Left lung (tissue), 10 donors: Measurements from ENCODE around the gene VCX2. TPM values are rescaled to one million over a fixed set of nuclear protein-coding genes. Genes with fewer than 3 reads are reported as not detected.
"Not testable (repeated sequence)": the region's sequence is repeated elsewhere in the genome, so short reads cannot be mapped to it uniquely, and the experiment has no call there.

Experiments used
- ATAC-seq: fragments of 200-7000 bp; cut with Tn5 transposase; one replicate; pipeline ENCODE4 v1.9.1; 2020; ENCODE audit warnings: moderate library complexity
- DNase-seq, 4 donors: peaks; one replicate each; pipeline ENCODE4 v3.0.0-alpha.2; 2013 to 2020
- H3K27ac ChIP-seq, 2 donors: fragments of 200-600 bp; sonication (generic) in 1 of 2; one replicate each; pipeline versions ENCODE4 v1.5.0 to v1.8.0; 2020 to 2021
- H3K27me3 ChIP-seq, 2 donors: fragments of 200-600 bp; sonication (generic) in 1 of 2; one replicate each; pipeline versions ENCODE4 v1.5.0 to v1.8.0; 2020 to 2021
- H3K36me3 ChIP-seq, 2 donors: fragments of 200-600 bp; sonication (generic) in 1 of 2; one replicate each; pipeline versions ENCODE4 v1.5.0 to v1.8.0; 2020 to 2021
- H3K4me1 ChIP-seq, 2 donors: fragments of 200-600 bp; one replicate each; pipeline ENCODE4 v1.8.0; 2021
- H3K4me3 ChIP-seq, 2 donors: fragments of 200-600 bp; sonication (generic) in 1 of 2; one replicate each; pipeline versions ENCODE4 v1.5.0 to v1.8.0; 2020 to 2021; ENCODE audit warnings: mild to moderate bottlenecking in 1 of 2
- H3K9me3 ChIP-seq, 2 donors: fragments of 200-600 bp; sonication (generic) in 1 of 2; one replicate each; pipeline versions ENCODE4 v1.5.0 to v1.8.0; 2020 to 2021
- CTCF ChIP-seq, 2 donors: fragments of 200-600 bp; sonication (generic) in 1 of 2; IDR thresholded peaks; one replicate each; pipeline versions ENCODE4 v1.5.0 to v1.8.0; 2021; ENCODE audit warnings: antibody characterized with exemption in 2 of 2
- intact Hi-C, 2 donors: fragments of 100-400 bp; cut with DNase I; formaldehyde crosslinking; loops; one replicate each; pipeline versions ENCODE4 v1.11.2 to v1.14.2; 2022
- polyA plus RNA-seq, 6 donors: library from polyadenylated mRNA; unstranded; fragments of 120-200 nt; gene quantifications; one replicate each; pipeline ENCODE4 v1.2.1, GENCODE V29; 2013; ENCODE audit not compliant: insufficient read length in 6 of 6
- total RNA-seq, 2 donors: library from RNA; stranded (reverse); fragmentation: NEBNext Ultra II Directional; extraction: Animal tissue kit (Norgen Biotek cat#: 25700); gene quantifications; one replicate each; pipeline ENCODE4 v1.2.1, GENCODE V29; 2021
- donor health status: DM: no; HTN: yes; CAD: no.
- donor health status: DM: no; HTN: no; CAD: no.

The VCX2 gene
- total and polyA plus RNA-seq, 8 donors = not detected

DNA sequence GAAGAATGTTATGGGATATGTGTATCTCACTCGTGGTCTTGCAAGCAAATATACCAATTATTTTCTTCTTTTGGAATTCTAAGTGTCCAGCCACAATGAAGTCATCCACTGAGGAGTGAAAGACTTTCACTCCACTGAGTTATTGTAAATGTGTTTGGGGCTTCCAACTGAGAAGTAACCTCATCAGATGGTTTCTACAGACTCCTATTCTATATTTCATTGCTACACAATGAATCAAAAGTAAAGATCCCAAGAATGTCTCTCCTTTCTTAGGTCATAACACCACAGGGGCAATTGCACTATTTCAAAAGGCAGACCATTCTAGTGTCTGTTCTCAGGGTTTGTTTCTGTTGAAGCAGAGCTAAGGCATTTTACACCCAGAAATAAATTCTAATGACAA is 12.3 kb upstream of the VCX2 start:
- no peak overlapping the region for H3K27ac ChIP-seq
- H3K27me3 ChIP-seq = no peaks in the 10 kb centered on the region
- ATAC-seq (no peak), DNase-seq (no peak)
- intact Hi-C loops = no loop called here
- TF ChIP-seq CTCF (IDR thresholded peaks at IDR 0.05) = no peak
- H3K36me3 ChIP-seq = no peaks in the 10 kb centered on the region
- H3K9me3 ChIP-seq = no peaks in the 10 kb centered on the region
- H3K4me3 ChIP-seq = no peak overlapping the region
- H3K4me1 ChIP-seq = no peaks in the 10 kb centered on the region

DNA sequence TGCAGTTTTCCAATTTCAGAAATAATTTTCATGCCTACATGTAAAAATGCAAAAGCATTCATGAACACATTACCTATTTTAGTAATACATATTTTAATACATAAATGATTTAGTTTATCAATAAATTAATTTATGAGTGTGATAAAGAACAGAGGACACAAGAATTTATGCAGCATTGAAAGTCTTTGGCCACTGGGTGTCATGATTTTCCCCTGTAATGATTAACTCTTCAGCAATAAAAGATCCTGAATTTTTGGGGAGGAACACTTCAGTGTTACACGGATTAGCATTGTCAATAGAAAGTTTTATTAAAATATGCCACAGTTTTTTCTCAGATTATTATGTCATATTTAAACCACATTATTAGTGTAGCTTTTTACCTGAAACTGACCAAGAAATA is 8.6 kb upstream of the VCX2 start:
- no peak for TF ChIP-seq CTCF (IDR thresholded peaks at IDR 0.05)
- ATAC-seq (no peak), DNase-seq (peak in 1 of 4 donors; percentile 7)
- Histone ChIP-seq H3K27me3 (no peaks in the 10 kb centered on the region), H3K9me3 (no peaks in the 10 kb centered on the region), H3K36me3 (no peaks in the 10 kb centered on the region), H3K4me1 (no peaks in the 10 kb centered on the region), H3K27ac (no peak overlapping the region), H3K4me3 (no peak overlapping the region)
- intact Hi-C loops = no loop called here

GRCh38 chrX:8154011-8154410 is 17.1 kb downstream of the VCX2 start:
- H3K9me3 ChIP-seq, H3K4me3 ChIP-seq, H3K27me3 ChIP-seq, H3K4me1 ChIP-seq, H3K27ac ChIP-seq, DNase-seq, H3K36me3 ChIP-seq, intact Hi-C loops, ATAC-seq: not testable (repeated sequence)

DNA sequence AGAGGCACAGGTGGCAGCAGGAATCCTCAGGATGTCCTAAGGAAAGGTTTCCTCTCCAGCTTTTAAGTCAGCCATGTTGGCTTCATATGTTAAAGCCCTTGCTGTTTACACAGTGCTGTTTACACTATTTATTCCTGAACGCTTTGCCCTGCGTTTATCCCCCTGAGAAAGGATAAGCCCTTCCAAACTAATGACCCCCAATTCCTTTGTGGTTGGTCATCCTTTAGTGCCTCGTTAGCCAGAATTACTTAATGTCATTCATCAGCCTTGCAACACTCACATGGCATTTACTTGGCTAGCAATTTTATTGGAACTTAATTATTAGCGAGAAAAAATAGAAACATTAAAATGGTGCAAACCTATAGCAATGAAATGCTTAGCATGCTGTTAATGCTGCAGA is 23.8 kb downstream of the VCX2 start:
- H3K36me3 ChIP-seq = no peaks in the 10 kb centered on the region
- no peak for DNase-seq
- intact Hi-C loops = no loop called here
- peaks cover 0 to 4% of the 10 kb centered on the region in 2 donors for H3K9me3 ChIP-seq
- H3K27ac ChIP-seq = no peak overlapping the region
- no peaks in the 10 kb centered on the region for H3K4me1 ChIP-seq
- ATAC-seq = no peak
- no peak overlapping the region for H3K4me3 ChIP-seq
- TF ChIP-seq CTCF (IDR thresholded peaks at IDR 0.05) = no peak
- no peaks in the 10 kb centered on the region for H3K27me3 ChIP-seq

- intact Hi-C loops = no loop called here
- peak in 1 of 4 donors; percentile 33 for DNase-seq
- TF ChIP-seq CTCF (IDR thresholded peaks at IDR 0.05) = no peak
Measured at GRCh38 chrX:8144925-8145324, 26.1 kb downstream of the VCX2 start.

DNA sequence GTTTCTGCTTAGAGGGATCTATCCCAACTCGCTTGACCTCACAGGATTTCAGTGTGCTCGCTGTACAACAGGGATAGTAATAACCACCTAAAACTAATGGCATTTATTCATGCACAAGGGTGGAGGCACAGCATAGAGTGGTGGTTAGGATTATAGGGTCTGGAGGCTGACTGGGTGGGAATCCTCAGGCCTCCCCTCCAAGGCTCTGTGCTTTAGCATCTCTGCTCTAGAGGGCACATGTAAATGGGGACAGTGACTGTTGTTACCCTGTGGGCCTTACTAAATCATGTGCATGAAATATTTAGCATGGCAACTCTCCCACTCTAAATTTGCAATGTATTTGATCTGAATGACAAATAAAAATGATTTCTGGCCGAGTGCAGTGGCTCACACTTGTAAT is 29.2 kb downstream of the VCX2 start:
- Histone ChIP-seq H3K27me3 (no peaks in the 10 kb centered on the region), H3K9me3 (no peaks in the 10 kb centered on the region), H3K4me1 (peaks cover 0 to 2% of the 10 kb centered on the region in 2 donors), H3K36me3 (no peaks in the 10 kb centered on the region), H3K27ac (no peak overlapping the region), H3K4me3 (no peak overlapping the region)
- TF ChIP-seq CTCF (IDR thresholded peaks at IDR 0.05) = no peak
- no peak for DNase-seq
- intact Hi-C loops = no loop called here
- ATAC-seq = no peak

More at GRCh38 chrX:8144925-8145324, 26.1 kb downstream of the VCX2 start:
- ATAC-seq = no peak
- Histone ChIP-seq H3K4me3 (no peak overlapping the region), H3K4me1 (no peaks in the 10 kb centered on the region), H3K9me3 (no peaks in the 10 kb centered on the region), H3K27me3 (no peaks in the 10 kb centered on the region), H3K27ac (no peak overlapping the region), H3K36me3 (no peaks in the 10 kb centered on the region)
